GM21737 (cell line): ENCODE measurements around the gene CLASP2.

ENCODE experiments used
- ATAC-seq: cut with Tn5 transposase; IDR thresholded peaks from one replicate; pipeline ENCODE4 v1.9.1; 2021; ENCODE audit warnings: mild to moderate bottlenecking, moderate library complexity; ENCODE audit not compliant: unreplicated experiment

Gene CLASP2

DNA sequence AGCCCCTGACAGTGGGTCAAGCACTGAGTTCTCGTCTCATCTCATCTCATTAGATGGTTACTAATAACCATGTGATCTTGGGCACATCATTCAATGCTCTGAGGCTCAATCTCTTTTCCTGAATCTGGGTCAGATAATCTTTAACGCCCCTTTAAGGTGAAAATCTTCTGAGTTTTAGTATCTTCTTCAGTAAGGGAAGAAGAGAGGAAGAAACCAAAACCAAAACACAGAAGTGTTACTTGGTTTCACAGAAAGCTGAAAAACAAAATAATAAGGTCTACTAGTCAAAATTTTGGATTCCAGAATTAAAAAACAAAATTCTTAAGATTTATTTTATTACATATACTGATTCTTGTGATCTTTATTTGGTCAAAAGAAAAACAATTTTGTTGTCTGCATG is 78.2 kb downstream of the CLASP2 start:
- no peak for ATAC-seq

- no peak for ATAC-seq
Observed at GRCh38 chr3:33637482-33637881, 80.6 kb downstream of the CLASP2 start.

GRCh38 chr3:33636125-33636850 is 81.8 kb downstream of the CLASP2 start:
- ATAC-seq = no peak

GRCh38 chr3:33634262-33634661 is 83.8 kb downstream of the CLASP2 start:
- no peak for ATAC-seq

DNA sequence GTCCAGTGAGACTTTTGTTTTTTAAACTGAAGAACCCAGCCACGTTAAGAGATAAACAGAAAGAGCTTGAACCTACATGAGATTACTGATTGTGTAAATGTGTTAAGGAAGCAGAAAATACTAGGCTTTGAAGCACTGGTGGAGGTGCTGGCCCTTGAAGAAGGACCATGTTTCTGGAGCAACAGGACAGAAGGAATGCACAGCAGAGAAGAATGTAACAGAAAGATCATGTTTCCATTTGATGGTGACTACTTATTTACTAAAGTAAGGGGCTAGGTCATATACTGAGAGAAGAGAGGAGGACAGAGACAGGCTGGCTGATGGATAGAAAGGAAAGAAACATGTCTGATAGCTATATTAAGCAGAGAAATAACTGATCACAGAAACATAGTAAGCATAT is 88.8 kb downstream of the CLASP2 start:
- no peak for ATAC-seq

- ATAC-seq = no peak
Observed at GRCh38 chr3:33624756-33625155, 93.3 kb downstream of the CLASP2 start.

- no peak for ATAC-seq
Observed at GRCh38 chr3:33613041-33613440, 105.0 kb downstream of the CLASP2 start.

- no peak for ATAC-seq
Observed at GRCh38 chr3:33612607-33613006, 105.4 kb downstream of the CLASP2 start.

DNA sequence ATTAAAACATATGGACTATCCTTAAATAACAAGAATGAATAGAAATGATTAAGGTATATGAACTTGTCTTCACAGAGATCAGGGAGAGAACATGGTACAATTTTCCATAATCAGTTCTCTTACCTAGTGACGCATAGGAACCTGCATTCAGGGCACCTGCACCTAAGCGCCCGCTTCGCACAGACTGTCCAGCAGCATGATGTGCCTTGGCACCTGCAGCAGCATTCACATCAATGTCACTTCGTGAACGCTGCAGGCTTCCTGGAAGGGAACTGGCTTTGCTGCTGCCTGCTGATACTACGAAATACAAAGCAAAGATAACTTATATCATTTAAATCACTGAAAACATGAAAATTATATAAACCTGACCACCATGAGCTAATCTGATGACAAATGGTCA is 115.2 kb downstream of the CLASP2 start:
- no peak for ATAC-seq

GRCh38 chr3:33597257-33597689 is 120.8 kb downstream of the CLASP2 start:
- no peak for ATAC-seq

GRCh38 chr3:33592999-33593398 is 125.1 kb downstream of the CLASP2 start:
- ATAC-seq = no peak

DNA sequence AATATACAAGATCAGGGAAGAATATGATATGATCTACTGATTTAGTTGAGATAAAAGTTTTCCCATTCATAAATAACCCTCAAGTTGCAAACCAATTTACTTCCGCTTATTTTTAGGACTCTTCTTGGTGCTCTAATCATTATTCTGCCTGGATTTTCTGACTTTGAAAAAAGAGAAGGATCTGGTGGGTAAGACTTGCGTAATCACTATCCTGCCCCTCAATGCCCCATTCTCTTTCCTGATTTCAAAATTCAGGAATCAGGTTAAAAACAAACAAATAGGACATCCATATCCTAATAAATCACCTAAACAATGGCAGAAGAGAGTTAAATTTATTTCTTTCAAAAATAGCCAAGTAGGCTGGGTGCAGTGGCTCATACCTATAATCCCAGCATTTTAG is 127.5 kb downstream of the CLASP2 start:
- no peak for ATAC-seq

DNA sequence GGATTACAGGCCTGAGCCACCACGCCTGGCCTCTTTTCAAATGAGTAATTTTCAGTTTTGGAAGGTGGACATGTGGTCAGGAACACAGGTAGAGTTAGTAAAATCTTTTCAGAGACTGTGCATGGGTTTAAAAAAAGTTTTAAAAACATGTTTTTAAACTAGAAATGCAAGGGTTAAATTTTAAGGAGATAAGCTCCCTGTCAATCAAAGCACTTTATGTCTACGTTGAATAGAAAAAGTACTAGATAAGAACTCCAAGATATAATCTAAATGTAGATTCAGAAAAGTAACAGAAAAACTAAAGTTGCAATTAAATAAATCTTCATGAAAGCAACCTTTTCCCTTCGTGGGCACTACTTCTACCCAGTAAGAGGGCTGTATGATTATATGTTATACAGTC is 131.7 kb downstream of the CLASP2 start:
- ATAC-seq = no peak

- ATAC-seq = no peak
Observed at GRCh38 chr3:33582234-33582633, 135.8 kb downstream of the CLASP2 start.

GRCh38 chr3:33581666-33582065 is 136.4 kb downstream of the CLASP2 start:
- ATAC-seq = no peak

GRCh38 chr3:33579840-33580239 is 138.2 kb downstream of the CLASP2 start:
- no peak for ATAC-seq

DNA sequence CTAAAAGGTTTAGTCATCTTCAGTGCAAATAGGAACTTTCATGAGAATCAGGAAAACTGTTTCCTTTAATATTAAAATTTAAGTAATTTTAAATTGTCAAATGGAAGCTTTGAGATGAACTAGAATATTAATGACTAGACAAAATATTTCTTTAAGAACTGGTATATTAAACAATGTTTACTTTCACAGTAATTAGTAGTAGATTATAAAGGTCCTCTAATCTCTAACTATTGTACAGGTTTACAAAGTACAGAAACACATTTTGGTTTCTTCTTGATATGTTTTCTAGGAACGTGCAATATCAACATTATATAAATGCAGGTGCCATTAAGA is 138.9 kb downstream of the CLASP2 start:
- no peak for ATAC-seq

DNA sequence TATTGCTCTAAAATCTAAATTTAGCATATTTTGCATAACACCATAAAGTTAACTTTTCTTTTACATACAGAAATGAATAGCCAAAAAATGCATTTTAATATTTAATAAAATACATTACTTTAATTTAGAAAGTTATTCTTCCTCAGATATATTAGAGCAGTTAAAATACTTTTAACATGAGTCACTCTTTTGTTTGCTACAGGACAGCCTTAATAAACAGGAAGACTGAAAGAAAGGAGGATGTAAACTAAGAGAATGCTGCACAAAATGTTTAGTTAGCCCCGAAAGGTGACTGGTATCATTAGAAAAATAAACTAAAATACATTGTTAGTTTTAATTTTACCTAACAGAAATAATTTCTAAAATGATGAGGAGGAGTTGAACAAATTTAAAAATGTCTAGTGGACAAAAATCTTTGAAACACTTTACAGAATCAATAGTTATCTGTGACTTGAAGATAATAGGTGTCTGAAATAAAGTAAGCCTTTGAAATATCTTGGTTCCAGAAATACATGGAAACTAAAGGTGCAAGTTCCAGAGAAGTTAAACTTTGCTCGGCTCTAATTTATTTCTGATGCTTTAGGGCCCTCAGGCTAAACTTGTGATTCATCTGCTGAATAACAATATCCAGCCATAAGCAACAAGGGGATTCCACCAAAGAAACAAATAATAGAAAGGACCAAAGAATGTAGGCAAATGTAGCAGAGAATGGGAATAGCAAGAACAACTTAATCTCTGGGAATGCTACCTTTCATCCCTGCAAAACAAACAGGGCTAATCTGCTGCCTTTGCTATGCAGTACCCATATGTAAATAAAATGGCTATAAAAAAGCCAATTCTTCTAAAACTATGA is 139.5 kb downstream of the CLASP2 start:
- no peak for ATAC-seq

GRCh38 chr3:33577588-33577987 is 140.5 kb downstream of the CLASP2 start:
- ATAC-seq = no peak

DNA sequence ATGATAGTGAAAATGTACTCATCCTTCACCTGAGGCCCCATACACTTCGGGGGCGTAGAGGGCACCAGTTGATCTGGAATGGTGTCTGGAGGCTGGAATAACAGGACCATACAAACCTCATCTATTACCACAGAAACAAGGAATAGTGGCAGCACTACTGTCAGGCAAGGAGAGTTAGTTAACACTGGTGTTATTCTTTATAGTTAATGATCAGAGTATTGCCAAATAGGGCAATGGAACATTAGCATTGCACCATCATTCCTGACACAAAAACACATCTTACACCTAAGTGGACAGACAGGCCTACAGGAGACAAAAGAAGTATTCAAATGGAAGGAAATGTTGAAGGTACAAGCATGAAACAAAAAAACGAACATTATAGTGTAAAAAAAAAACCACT is 140.9 kb downstream of the CLASP2 start:
- no peak for ATAC-seq

DNA sequence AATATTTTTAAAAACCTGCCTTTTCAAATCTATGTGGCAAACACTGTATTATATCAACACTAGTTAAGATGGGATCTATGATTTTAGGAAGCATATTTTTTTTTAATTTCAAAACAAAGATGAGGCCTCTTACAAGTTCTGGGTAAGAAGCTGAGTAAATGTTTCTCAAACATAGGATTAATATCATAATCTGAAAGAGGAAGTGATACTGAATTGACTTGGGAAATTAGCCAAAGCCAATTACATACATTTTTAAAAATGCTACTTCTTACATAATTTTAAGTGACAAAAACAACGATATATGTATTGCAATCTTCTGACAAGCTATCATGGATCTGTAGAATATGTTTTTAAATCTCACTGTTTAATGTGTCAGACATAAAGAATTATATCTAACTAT is 142.7 kb downstream of the CLASP2 start:
- ATAC-seq = no peak

DNA sequence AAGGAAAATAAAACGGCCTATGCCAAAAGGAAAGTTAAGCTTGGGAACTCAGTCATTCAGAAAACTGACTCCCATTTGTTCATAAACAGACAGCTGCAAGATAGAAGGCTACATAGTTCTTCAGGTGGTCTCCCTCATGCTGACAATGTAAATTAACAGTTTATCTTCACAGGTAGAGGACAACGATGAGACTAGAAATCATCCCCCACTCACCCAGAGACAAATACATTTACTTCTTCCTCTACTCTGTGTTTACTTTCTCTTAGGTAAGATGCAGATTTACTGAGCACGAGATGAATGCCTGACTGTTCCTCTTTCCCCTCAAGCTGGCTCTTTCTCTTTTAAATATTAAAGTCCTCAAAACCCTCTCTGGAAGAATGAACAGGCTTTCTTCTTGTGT is 160.2 kb downstream of the CLASP2 start:
- no peak for ATAC-seq
